HG03439 (cell line): Measurements from ENCODE around the gene CATSPERZ.
"Not testable (repeated sequence)": the region's sequence is repeated elsewhere in the genome, so short reads cannot be mapped to it uniquely, and the experiment has no call there.

Experiments
- ATAC-seq: cut with Tn5 transposase; IDR thresholded peaks from one replicate; pipeline ENCODE4 v1.9.1; 2021; ENCODE audit warnings: mild to moderate bottlenecking, moderate library complexity; ENCODE audit not compliant: unreplicated experiment

Gene CATSPERZ

GRCh38 chr11:64298966-64299846 is 952 bp upstream of the CATSPERZ start:
- no peak for ATAC-seq

- no peak for ATAC-seq
These were observed 3.2 kb downstream of the CATSPERZ start for GRCh38 chr11:64303109-64304031.

GRCh38 chr11:64304032-64304315 is 3.8 kb downstream of the CATSPERZ start:
- no peak for ATAC-seq

GRCh38 chr11:64304316-64305072 is 4.3 kb downstream of the CATSPERZ start:
- ATAC-seq = peak; percentile 25

GRCh38 chr11:64305075-64305690 is 5.0 kb downstream of the CATSPERZ start, which contains the start of gene ESRRA:
Gene ESRRA, plus strand, starts transcription at chr11:64305524. Its CDS starts 1,656 bp downstream, at chr11:64307180.
- peak; percentile 69 for ATAC-seq

- peak; percentile 28 for ATAC-seq
These were observed 5.8 kb downstream of the CATSPERZ start for GRCh38 chr11:64305691-64306562.

- no peak for ATAC-seq
These were observed 6.4 kb downstream of the CATSPERZ start for GRCh38 chr11:64306563-64306875.

- ATAC-seq = no peak
These were observed 6.9 kb downstream of the CATSPERZ start for GRCh38 chr11:64306876-64307622.

- not testable (repeated sequence) for ATAC-seq
These were observed 7.6 kb downstream of the CATSPERZ start for GRCh38 chr11:64307795-64308194.

- no peak for ATAC-seq
These were observed 12.8 kb downstream of the CATSPERZ start for GRCh38 chr11:64312947-64313346.

- ATAC-seq = no peak
These were observed 13.5 kb downstream of the CATSPERZ start for GRCh38 chr11:64313491-64314145.

GRCh38 chr11:64314146-64314804 is 14.1 kb downstream of the CATSPERZ start:
- no peak for ATAC-seq

GRCh38 chr11:64314805-64315561 is 14.8 kb downstream of the CATSPERZ start:
- no peak for ATAC-seq

- not testable (repeated sequence) for ATAC-seq
These were observed 15.7 kb downstream of the CATSPERZ start for GRCh38 chr11:64315667-64316526.

- no peak for ATAC-seq
These were observed 16.6 kb downstream of the CATSPERZ start for GRCh38 chr11:64316672-64317324.
